Measurements from ENCODE around the gene MON2. TPM values are rescaled to one million over a fixed set of nuclear protein-coding genes. Genes with fewer than 3 reads are reported as not detected.

The MON2 gene
- total and polyA plus RNA-seq, 2 of the 13 experiments (the other 11 are each of a cell fraction or from before 2014, with no cell fraction given) = 10.5 to 24.8 TPM

DNA sequence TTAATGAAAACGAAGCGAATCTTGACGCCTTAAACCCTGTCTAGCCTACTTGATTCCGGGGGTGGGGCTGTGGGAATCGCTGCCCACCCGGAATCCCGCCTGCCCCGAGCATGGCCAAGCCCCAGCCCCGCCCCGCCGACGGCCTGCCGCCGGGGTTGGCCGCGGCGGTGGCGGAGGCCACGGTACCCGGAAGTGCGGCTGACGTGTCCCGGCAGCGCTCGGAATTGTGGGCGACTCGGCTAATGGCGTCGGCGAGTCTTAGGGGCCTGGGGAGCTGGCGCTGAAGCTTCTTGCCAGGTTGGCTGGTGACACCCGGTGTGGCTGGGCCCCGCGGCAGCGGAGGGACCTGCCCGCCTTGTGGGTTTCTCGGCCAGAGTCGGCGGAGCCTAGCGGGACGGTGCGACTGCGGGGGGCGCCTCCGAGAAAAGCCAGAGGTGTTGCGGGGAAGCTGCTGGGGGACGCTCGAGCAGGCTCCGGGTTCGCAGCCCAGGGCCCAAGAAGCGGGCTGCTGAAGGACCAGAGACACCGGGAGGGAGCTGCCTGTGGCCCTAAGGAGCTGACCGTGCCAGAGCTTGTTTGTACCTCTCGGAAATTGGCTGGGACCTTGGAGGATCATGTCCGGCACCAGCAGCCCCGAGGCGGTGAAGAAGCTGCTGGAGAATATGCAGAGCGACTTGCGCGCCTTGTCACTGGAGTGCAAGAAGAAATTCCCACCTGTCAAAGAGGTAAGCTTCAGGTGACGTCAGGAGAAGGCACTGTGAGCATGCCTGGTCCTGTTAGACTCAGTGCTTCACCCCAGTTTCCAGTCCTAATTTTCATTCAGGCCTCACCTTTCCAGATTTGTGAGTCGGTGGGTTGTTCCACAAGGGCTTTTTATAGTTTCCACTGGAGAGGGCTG lies at the start of gene MON2 (continued):
- TF ChIP-seq TCF12 (IDR thresholded peaks at IDR 0.05) (no peak), TCF12 (CRISPR knock-in tag; IDR thresholded peaks at IDR 0.05) (no peak), TBX2 (CRISPR knock-in tag; IDR thresholded peaks at IDR 0.05; ENCODE audit: borderline replicate concordance) (no peak; the same call in 1 of the 2 replicates), MED1 (CRISPR knock-in tag; IDR thresholded peaks at IDR 0.05) (peak; percentile 50; the same call in 1 of the 2 replicates), TSC22D2 (CRISPR knock-in tag; IDR thresholded peaks at IDR 0.05; ENCODE audit: borderline replicate concordance) (no peak), ZNF432 (CRISPR knock-in tag; IDR thresholded peaks at IDR 0.05; ENCODE audit: borderline replicate concordance) (no peak), MAFG (CRISPR knock-in tag; IDR thresholded peaks at IDR 0.05) (no peak), KDM2A (CRISPR knock-in tag; IDR thresholded peaks at IDR 0.05; ENCODE audit: borderline replicate concordance, low read depth) (peak; percentile 59), GATA4 (IDR thresholded peaks at IDR 0.05; ENCODE audit: borderline replicate concordance, low read depth) (no peak), MIER2 (CRISPR knock-in tag; IDR thresholded peaks at IDR 0.05) (no peak), ZBTB21 (CRISPR knock-in tag; IDR thresholded peaks at IDR 0.05) (no peak), ZNF615 (CRISPR knock-in tag; IDR thresholded peaks at IDR 0.05; ENCODE audit: borderline replicate concordance) (no peak), NONO (IDR thresholded peaks at IDR 0.05) (no peak), NONO (CRISPR knock-in tag; conservative IDR thresholded peaks at IDR 0.05) (peak; percentile 75), NFYC (CRISPR knock-in tag; IDR thresholded peaks at IDR 0.05) (peak; percentile 68), FOXJ3 (CRISPR knock-in tag; IDR thresholded peaks at IDR 0.05; ENCODE audit: borderline replicate concordance) (peak; percentile 43; the same call in 1 of the 2 replicates), PCBP1 (IDR thresholded peaks at IDR 0.05; ENCODE audit: borderline replicate concordance, low read depth, low read length) (no peak), ELF4 (CRISPR knock-in tag; IDR thresholded peaks at IDR 0.05; ENCODE audit: borderline replicate concordance) (peak; percentile 36; the same call in 1 of the 2 replicates), CEBPG (CRISPR knock-in tag; IDR thresholded peaks at IDR 0.05) (no peak)
- TF ChIP-seq, protein P1, sequence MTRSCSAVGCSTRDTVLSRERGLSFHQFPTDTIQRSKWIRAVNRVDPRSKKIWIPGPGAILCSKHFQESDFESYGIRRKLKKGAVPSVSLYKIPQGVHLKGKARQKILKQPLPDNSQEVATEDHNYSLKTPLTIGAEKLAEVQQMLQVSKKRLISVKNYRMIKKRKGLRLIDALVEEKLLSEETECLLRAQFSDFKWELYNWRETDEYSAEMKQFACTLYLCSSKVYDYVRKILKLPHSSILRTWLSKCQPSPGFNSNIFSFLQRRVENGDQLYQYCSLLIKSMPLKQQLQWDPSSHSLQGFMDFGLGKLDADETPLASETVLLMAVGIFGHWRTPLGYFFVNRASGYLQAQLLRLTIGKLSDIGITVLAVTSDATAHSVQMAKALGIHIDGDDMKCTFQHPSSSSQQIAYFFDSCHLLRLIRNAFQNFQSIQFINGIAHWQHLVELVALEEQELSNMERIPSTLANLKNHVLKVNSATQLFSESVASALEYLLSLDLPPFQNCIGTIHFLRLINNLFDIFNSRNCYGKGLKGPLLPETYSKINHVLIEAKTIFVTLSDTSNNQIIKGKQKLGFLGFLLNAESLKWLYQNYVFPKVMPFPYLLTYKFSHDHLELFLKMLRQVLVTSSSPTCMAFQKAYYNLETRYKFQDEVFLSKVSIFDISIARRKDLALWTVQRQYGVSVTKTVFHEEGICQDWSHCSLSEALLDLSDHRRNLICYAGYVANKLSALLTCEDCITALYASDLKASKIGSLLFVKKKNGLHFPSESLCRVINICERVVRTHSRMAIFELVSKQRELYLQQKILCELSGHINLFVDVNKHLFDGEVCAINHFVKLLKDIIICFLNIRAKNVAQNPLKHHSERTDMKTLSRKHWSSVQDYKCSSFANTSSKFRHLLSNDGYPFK (CRISPR knock-in tag; IDR thresholded peaks at IDR 0.05; ENCODE audit: borderline replicate concordance) = peak; percentile 84; the same call in 1 of the 2 replicates
- TF ChIP-seq, protein P2, sequence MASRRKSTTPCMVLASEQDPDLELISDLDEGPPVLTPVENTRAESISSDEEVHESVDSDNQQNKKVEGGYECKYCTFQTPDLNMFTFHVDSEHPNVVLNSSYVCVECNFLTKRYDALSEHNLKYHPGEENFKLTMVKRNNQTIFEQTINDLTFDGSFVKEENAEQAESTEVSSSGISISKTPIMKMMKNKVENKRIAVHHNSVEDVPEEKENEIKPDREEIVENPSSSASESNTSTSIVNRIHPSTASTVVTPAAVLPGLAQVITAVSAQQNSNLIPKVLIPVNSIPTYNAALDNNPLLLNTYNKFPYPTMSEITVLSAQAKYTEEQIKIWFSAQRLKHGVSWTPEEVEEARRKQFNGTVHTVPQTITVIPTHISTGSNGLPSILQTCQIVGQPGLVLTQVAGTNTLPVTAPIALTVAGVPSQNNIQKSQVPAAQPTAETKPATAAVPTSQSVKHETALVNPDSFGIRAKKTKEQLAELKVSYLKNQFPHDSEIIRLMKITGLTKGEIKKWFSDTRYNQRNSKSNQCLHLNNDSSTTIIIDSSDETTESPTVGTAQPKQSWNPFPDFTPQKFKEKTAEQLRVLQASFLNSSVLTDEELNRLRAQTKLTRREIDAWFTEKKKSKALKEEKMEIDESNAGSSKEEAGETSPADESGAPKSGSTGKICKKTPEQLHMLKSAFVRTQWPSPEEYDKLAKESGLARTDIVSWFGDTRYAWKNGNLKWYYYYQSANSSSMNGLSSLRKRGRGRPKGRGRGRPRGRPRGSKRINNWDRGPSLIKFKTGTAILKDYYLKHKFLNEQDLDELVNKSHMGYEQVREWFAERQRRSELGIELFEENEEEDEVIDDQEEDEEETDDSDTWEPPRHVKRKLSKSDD (CRISPR knock-in tag; IDR thresholded peaks at IDR 0.05; ENCODE audit: low read depth) = no peak
- TF ChIP-seq, protein P3, sequence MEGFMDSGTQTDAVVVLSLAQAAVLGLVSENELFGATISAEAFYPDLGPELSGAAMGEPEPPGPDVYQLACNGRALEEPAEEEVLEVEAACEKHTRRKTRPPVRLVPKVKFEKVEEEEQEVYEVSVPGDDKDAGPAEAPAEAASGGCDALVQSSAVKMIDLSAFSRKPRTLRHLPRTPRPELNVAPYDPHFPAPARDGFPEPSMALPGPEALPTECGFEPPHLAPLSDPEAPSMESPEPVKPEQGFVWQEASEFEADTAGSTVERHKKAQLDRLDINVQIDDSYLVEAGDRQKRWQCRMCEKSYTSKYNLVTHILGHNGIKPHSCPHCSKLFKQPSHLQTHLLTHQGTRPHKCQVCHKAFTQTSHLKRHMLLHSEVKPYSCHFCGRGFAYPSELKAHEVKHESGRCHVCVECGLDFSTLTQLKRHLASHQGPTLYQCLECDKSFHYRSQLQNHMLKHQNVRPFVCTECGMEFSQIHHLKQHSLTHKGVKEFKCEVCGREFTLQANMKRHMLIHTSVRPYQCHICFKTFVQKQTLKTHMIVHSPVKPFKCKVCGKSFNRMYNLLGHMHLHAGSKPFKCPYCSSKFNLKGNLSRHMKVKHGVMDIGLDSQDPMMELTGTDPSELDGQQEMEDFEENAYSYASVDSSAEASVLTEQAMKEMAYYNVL (CRISPR knock-in tag; IDR thresholded peaks at IDR 0.05; ENCODE audit: borderline replicate concordance) = no peak
